Fibroblast of skin of left quadriceps (primary cell): ENCODE data around the gene LRTM2.

ENCODE experiments used
- DNase-seq, 2 experiments: peaks; one replicate each; pipeline ENCODE4 v3.0.0-alpha.2; 2013; ENCODE audit warnings: low read depth in 2 of 2

LRTM2 gene

GRCh38 chr12:1829306-1829900, 9.0 kb downstream of the LRTM2 start:
- DNase-seq = no peak

GRCh38 chr12:1830401-1830845, 10.1 kb downstream of the LRTM2 start:
- no peak for DNase-seq

GRCh38 chr12:1830981-1831963, 10.9 kb downstream of the LRTM2 start:
- peak; percentile 9 to 18 for DNase-seq

GRCh38 chr12:1832801-1833595, 12.6 kb downstream of the LRTM2 start:
- no peak for DNase-seq

DNA sequence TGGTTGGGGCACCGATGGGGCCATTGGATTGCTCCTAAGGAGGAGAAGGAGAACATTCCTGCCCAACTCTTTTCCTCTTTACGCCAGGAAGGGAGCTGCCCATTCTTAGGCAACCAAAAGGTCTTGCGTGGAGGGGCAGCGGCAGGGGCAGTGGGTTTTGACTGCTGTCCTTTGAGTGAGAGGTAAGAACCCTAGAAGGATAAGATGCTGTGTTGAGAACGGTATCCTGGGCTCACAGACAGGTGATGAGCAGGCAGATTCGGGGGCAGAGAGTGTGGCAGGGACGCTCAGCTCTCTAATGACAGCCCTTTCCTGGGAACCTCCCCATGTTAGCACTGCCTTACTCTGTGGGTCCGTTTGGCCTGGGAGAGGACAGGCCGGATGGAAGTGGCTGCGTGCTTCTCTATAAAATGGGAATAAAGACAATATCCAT, 13.2 kb downstream of the LRTM2 start:
- DNase-seq = no peak

DNA sequence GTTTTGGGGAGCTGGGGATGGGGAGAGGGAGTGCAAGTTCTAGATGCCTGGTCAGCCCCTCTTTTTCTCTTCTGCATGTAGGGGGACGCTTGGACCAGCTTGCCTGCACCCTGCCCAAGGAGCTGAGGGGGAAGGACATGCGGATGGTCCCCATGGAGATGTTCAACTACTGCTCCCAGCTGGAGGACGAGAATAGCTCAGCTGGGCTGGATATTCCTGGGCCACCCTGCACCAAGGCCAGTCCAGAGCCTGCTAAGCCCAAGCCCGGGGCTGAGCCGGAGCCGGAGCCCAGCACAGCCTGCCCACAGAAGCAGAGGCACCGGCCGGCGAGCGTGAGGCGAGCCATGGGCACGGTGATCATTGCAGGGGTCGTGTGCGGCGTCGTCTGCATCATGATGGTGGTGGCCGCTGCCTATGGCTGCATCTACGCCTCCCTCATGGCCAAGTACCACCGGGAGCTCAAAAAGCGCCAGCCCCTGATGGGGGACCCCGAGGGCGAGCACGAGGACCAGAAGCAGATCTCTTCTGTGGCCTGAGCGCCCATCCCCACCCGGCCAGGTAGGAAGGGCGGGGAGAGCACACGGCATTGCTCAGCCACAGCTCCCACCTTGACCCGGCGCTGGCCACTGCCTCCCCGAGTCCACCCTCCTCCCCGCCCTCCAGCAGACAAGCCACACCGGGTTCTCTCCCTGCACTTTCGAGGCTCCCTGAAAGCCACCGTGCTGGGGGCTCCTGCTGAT, 14.0 kb downstream of the LRTM2 start:
- no peak for DNase-seq

- DNase-seq = no peak
These were observed 15.1 kb downstream of the LRTM2 start for GRCh38 chr12:1835211-1836131.

GRCh38 chr12:1836241-1836803, 16.0 kb downstream of the LRTM2 start:
- DNase-seq = no peak

DNA sequence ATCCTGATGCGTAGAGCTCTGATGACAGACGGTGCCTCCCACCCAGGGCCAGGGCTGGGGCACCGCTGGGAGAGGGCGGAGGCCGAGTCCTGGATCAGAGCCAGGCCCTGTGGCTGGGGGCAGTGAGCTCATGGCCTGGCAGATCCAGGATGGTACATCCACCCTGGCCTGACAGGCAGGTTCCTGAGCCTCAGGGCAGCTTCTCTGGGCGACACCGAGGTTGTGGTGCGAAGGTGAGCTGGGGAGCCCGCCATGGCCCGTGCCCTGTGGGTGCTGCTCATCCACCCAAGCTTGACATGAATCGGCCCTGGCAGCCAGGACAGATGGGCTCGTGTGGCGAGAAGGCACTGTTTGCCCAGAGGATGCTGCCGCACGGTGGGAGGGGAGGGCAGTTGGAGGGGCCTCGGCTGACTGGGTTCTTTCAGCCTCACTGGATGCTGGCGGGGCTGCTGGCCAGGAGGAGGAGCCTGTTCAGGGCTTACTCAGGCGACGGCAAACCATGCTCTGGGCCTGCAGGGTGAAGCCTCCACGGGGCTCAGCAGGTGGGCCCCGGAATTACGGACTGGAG, 16.6 kb downstream of the LRTM2 start:
- DNase-seq = no peak

- no peak for DNase-seq
These were observed 17.3 kb downstream of the LRTM2 start for GRCh38 chr12:1837541-1838204.

DNA sequence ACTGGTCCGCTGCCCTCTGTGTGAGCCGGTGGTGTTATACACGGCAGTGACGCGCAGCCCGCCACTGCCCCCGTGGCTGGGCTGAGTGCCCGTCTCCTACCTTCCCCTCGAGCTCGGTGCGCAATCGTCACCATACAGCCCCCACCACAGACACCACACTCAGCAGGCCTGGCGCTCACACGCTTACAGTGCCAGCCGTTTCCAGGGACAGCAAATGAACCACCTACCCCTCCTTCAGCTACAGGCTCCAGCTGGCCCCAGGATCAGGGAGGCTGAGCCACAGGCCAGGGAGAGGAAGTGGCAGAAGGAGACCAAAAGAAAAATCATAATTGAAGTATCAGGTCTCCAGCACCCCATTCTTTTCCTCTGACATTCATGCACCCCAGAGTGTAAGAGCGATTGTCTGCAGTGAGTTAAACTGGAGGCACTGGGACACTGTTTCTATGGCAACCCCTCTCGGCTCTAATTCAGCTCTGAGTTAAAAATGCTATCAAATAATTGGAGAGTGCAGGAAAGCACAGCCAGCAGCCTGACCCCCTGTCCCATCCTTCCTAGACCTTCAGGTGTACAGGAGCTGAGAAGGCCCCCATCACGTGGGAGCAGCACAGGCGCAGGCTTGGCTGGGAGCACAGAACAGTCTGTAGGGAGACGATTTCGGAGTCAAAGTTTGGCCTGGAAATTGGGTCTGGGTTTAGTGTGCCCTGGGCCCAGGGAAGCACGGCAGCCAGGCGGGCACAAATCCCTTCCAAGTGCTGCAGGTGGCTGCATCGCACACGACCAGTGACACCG, 18.0 kb downstream of the LRTM2 start:
- DNase-seq = no peak

DNA sequence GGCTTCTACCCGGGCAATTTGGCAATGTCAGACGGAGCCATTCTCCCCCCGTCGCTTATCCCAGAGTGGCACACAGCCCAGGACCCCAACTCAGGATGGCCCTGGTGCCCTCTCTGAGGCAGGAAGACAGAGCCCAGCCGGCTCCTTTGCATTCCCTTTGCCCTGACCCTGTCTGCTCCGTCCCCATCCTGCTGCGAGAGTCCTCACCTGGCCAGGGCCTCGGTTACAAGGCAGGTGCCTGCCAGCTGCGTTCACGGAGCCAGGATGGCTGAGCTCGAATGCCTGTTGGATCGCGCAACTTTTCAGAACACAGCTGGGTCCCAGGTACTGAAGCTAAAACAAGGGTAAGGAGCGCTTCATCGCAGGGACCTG, 18.6 kb downstream of the LRTM2 start:
- DNase-seq = no peak

DNA sequence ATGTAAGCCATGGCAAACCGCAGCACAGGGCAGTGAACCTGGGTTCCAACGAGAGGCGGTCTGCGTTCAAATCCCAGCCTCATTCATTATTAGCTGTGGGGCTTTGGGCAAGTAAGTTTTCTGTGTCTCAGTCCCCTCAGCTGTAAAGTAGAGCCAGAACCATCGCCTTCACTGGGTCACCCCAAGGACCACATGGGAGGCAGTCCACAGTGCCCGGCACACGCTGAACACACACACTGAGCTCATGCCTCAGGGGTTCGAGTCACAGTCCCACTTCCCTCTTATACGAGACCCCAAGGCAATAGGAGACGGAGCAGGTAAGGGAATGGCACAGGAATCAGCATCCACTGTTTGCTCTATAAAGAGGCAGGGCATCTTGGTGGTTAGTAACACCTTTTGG, 19.1 kb downstream of the LRTM2 start:
- DNase-seq = no peak

GRCh38 chr12:1839956-1840951, 19.9 kb downstream of the LRTM2 start:
- DNase-seq = no peak

DNA sequence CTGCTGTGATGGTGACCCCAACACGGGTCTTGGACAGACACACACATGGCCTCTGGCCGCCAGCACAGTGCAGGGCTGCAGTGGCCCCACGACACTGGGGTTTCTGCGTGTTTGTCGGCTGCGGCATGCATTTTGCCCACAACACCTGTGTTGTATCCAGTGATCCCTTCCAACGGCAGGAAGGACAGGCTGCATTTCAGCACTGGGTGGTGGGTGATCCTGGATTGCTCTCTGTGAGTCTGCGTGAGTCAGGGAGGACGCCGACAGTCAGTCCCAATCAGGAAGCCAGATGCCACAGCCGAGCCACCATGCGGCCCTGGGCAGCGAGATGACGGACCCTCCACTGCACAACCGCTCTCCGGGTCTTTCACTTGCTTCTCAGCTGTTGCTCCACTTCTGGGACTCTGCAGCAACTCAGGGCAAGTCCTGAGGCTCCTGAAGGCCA, 20.6 kb downstream of the LRTM2 start:
- DNase-seq = no peak

DNA sequence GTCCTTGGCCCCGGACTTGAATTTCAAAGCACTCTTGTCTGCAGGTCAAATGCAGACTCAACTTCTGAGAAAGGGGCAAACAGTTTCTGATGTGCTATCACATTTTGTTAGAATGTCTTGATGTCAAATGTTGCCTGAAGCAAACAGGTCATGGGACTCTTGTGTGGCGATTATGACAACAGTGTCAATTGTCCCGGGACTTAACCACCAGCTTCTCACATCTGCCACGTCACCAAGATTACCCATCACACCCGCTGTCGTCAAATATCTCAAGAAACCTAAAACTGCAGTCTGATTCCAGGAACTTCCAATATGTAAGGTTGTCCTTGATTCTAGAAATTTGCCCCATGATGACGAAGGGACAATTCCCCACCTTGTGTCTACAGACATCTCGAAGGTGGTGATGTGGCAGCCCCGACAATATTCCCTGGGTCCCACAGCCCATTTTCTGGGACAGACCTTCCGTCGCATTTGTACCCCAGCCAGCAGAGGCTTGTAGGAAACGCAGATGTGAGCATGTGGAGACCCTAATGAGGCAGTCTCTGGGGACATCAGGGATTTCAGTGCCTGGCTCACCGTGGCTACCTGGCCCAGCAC, 21.3 kb downstream of the LRTM2 start:
- no peak for DNase-seq
